HCT116 (cell line): ENCODE results near the gene HARS1. TPM values are rescaled to one million over a fixed set of nuclear protein-coding genes. Genes with fewer than 3 reads are reported as not detected.
"Not testable (repeated sequence)": the region's sequence is repeated elsewhere in the genome, so short reads cannot be mapped to it uniquely, and the experiment has no call there.

ENCODE experiments used
- ATAC-seq: fragments of 200-7000 bp; cut with Tn5 transposase; 2 replicates; pipeline ENCODE4 v1.9.1; 2020; ENCODE audit warnings: mild to moderate bottlenecking, moderate library complexity
- BruUV-seq: library from RNA; stranded (reverse); fragments of 400-500 nt; replicated peaks from 2 replicates; lab custom pipeline; 2021; lab: Mats Ljungman, UMichigan
- CTCF ChIA-PET: fragments of 300-600 bp; sonication (Branson Sonifier 250); formaldehyde crosslinking; loops from one replicate; lab custom pipeline; 2021; ENCODE audit warnings: antibody characterized with exemption; lab: Charles Lee
- POLR2A ChIA-PET: fragments of 300-600, 350-600 bp; sonication (Branson Sonifier 250); formaldehyde crosslinking; loops from one replicate; lab custom pipeline; 2021; ENCODE audit warnings: antibody characterized with exemption; lab: Charles Lee
- RAD21 ChIA-PET, 2 experiments: fragments of 300-600 bp; sonication (Branson Sonifier 250); formaldehyde crosslinking; loops; one replicate each; lab custom pipeline; 2023; ENCODE audit warnings: low total read pairs in 2 of 2; ENCODE audit not compliant: uncharacterized antibody in 2 of 2, unreplicated experiment in 2 of 2, low non-redundant PET in 1 of 2; lab: Charles Lee
- DNase-seq: peaks from one replicate; pipeline ENCODE4 v3.0.0-alpha.2; 2010; ENCODE audit warnings: low read depth, low spot score
- H2AFZ ChIP-seq: fragments of 200-600 bp; shearing (Covaris generic), sonication (generic); 2 replicates; pipeline ENCODE4 v1.6.1; 2017; ENCODE audit warnings: low read depth, mixed run types, mixed read lengths, antibody characterized with exemption, low read length; ENCODE audit not compliant: poor library complexity, severe bottlenecking
- H3K27ac ChIP-seq: 2 replicates; pipeline ENCODE4 v1.5.1; 2012; ENCODE audit warnings: low read depth, low read length
- H3K27me3 ChIP-seq: fragments of 200-600 bp; sonication (generic); 2 replicates; pipeline ENCODE4 v1.6.1; 2016; ENCODE audit warnings: mixed run types, low read length, mixed read lengths; ENCODE audit not compliant: insufficient read depth
- H3K36me3 ChIP-seq, 2 experiments: fragments of 200-500 bp in 1 of 2; fragments of 200-600 bp in 1 of 2; sonication (Bioruptor generic) in 1 of 2; sonication (generic) in 1 of 2; 2 replicates each; pipeline versions ENCODE4 v1.5.1 to v1.6.1; 2014 to 2016; ENCODE audit warnings: low read length in 2 of 2, inconsistent platforms in 1 of 2, mixed read lengths in 1 of 2, mixed run types in 1 of 2; ENCODE audit not compliant: insufficient read depth in 2 of 2, control insufficient read depth in 1 of 2
- H3K4me1 ChIP-seq, 2 experiments: fragments of 200-600 bp in 1 of 2; sonication (generic) in 1 of 2; 2 replicates each; pipeline versions ENCODE4 v1.5.1 to v1.6.1; 2012 to 2017; ENCODE audit warnings: low read length in 2 of 2, inconsistent platforms in 1 of 2, mild to moderate bottlenecking in 1 of 2, mixed read lengths in 1 of 2, mixed run types in 1 of 2, moderate library complexity in 1 of 2; ENCODE audit not compliant: insufficient read depth in 2 of 2, control insufficient read depth in 1 of 2
- H3K4me2 ChIP-seq: fragments of 200-600 bp; sonication (generic); 2 replicates; pipeline ENCODE4 v1.6.1; 2017; ENCODE audit warnings: mixed run types, low read length, mixed read lengths
- H3K4me3 ChIP-seq, 2 experiments: fragments of 200-600 bp in 1 of 2; sonication (generic) in 1 of 2; replicated peaks in 1 of 2; 2 replicates each; pipeline ENCODE4 v1.5.1; 2011 to 2016; ENCODE audit warnings: low read length in 2 of 2, control low read depth in 1 of 2, low read depth in 1 of 2, mild to moderate bottlenecking in 1 of 2, mixed read lengths in 1 of 2, mixed run types in 1 of 2
- H3K79me2 ChIP-seq: fragments of 200-600 bp; sonication (generic); 2 replicates; pipeline ENCODE4 v1.6.1; 2017; ENCODE audit warnings: mild to moderate bottlenecking, mixed run types, low read length, moderate library complexity, mixed read lengths; ENCODE audit not compliant: insufficient read depth
- H3K9ac ChIP-seq: fragments of 200-600 bp; sonication (generic); 2 replicates; pipeline ENCODE4 v1.6.1; 2016; ENCODE audit warnings: low read length, mixed read lengths
- H3K9me2 ChIP-seq: fragments of 200-600 bp; sonication (generic), shearing (Covaris generic); 2 replicates; pipeline ENCODE4 v1.6.1; 2017; ENCODE audit warnings: mixed run types, mild to moderate bottlenecking, moderate library complexity; ENCODE audit not compliant: insufficient read depth
- H3K9me3 ChIP-seq, 2 experiments: fragments of 200-500 bp in 1 of 2; fragments of 200-600 bp in 1 of 2; sonication (Bioruptor generic) in 1 of 2; sonication (generic) in 1 of 2; 2 replicates each; pipeline ENCODE4 v1.6.1; 2014 to 2017; ENCODE audit warnings: low read length in 2 of 2, mixed read lengths in 2 of 2, inconsistent platforms in 1 of 2, low read depth in 1 of 2, mild to moderate bottlenecking in 1 of 2, mixed run types in 1 of 2, moderate library complexity in 1 of 2; ENCODE audit not compliant: control insufficient read depth in 1 of 2, insufficient read depth in 1 of 2
- H4K20me1 ChIP-seq: fragments of 200-600 bp; sonication (generic), shearing (Covaris generic); 2 replicates; pipeline ENCODE4 v1.6.1; 2017; ENCODE audit warnings: mixed run types, mild to moderate bottlenecking, moderate library complexity; ENCODE audit not compliant: insufficient read depth
- EZH2 ChIP-seq: fragments of 200-600 bp; sonication (generic); IDR thresholded peaks from 2 replicates; pipeline ENCODE4 v1.6.1; 2017; ENCODE audit warnings: antibody characterized with exemption, mixed run types
- intact Hi-C: fragments of 100-400 bp; cut with micrococcal nuclease; formaldehyde crosslinking; loops from 2 replicates; pipeline ENCODE4 v1.10.0; 2022
- total RNA-seq: library from RNA; stranded (reverse); gene quantifications from one replicate; pipeline ENCODE4 v1.2.1, GENCODE V29; 2021; ENCODE audit not compliant: unreplicated experiment
- TF ChIP-seq, protein P1 (sequence below): IDR thresholded peaks from 2 replicates; pipeline ENCODE4 v1.6.1; 2012

Gene HARS1
- total RNA-seq, 1 experiment from 2014 or later = 91.1 TPM

DNA sequence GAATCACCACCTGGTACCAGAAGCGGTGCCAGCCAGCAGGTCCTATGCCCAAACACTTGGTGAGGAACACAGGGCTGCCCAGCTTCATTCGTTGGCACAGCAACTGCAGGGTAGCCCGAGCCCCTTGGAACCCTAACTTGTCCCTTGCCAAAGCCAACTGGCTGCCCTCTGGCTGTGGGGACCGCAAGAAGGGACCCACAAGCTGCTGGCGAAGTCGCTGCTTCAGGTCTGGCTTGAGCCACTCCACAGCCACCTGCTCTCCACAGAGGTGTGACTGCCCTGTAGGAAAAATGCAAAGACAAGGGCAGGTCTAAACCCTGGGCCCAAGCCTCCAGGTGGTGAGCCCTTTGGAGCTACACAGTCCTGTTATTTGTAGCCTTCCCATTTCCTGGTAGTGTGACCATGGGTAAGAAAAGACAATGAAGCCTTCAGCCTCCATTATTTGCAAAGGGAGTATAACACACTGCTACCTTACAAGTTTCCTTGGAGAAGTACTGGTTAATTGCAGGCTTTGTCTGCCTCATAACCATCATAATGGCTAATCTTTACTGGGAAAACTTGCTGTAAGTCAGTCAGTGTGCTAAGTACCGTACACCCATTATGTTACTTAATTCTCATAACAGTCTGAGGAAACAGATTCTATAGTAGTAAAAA, 19.6 kb downstream of the HARS1 start:
- RAD21 ChIA-PET = no interaction called here

DNA sequence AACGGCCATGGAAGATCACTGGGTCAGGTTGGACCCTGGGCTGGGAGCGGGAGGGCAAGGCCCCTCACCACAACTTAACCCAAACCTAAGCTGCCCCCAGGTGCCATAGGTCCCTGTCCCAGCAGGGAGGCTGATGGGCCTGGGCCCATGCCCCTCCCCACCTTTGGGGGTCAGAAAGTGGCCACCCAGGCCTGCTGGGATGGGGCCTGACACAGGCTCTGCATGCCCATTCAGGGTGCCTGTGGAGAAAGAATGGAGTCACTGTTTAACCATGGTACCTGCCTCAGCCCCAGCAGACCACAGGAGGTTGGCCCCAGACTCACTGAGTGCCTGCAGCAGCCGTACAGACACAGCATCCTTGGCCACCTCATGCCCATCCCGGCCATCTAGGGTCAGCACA, 20.1 kb downstream of the HARS1 start:
- Histone ChIP-seq H3K79me2 (peaks cover 34% of the 10 kb centered on the region), H3K36me3 (peaks cover 25 to 43% of the 10 kb centered on the region in 2 experiments)
- H4K20me1 ChIP-seq, ATAC-seq, DNase-seq, H3K4me2 ChIP-seq, H2AFZ ChIP-seq, H3K27ac ChIP-seq, RAD21 ChIA-PET, H3K9me2 ChIP-seq, H3K9ac ChIP-seq, CTCF ChIA-PET, H3K27me3 ChIP-seq, H3K9me3 ChIP-seq, BruUV-seq, H3K4me3 ChIP-seq, intact Hi-C loops, H3K4me1 ChIP-seq: not testable (repeated sequence)
- POLR2A ChIA-PET = interaction anchor here (1.2 kb wide), 1 partner anchor 19 kb away, joined by 3 read pairs; no protein-coding TSS in a partner anchor

More for the DNA sequence above, 19.6 kb downstream of the HARS1 start:
- Histone ChIP-seq H3K4me3 (no peak overlapping the region), H3K4me2 (no peak overlapping the region), H3K27me3 (no peaks in the 10 kb centered on the region), H3K9me2 (no peaks in the 10 kb centered on the region), H3K79me2 (peaks cover 28% of the 10 kb centered on the region), H3K4me1 (no peaks in the 10 kb centered on the region), H3K9ac (no peak overlapping the region), H3K27ac (no peak overlapping the region), H2AFZ (no peak overlapping the region), H3K36me3 (peaks cover 30 to 44% of the 10 kb centered on the region in 2 experiments), H3K9me3 (no peaks in the 10 kb centered on the region), H4K20me1 (no peaks in the 10 kb centered on the region)
- POLR2A ChIA-PET = interaction anchor here (1.2 kb wide), 1 partner anchor 19 kb away, joined by 3 read pairs; no protein-coding TSS in a partner anchor
- ATAC-seq (peak; percentile 19; the same call in 1 of the 2 replicates), DNase-seq (no peak)
- CTCF ChIA-PET = no interaction called here
- TF ChIP-seq, protein P1, sequence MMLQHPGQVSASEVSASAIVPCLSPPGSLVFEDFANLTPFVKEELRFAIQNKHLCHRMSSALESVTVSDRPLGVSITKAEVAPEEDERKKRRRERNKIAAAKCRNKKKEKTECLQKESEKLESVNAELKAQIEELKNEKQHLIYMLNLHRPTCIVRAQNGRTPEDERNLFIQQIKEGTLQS = no peak
- TF ChIP-seq EZH2 = no peak
- BruUV-seq = no TSS peak
- intact Hi-C loops = no loop called here
